Activated T-helper 2 cell treated with anti-CD3 and anti-CD28 coated beads, Interferon-gamma antibody, Interleukin-2, Interleukin-4, amounts not matched to agents 10 μg/mL and 5 μg/mL and 100 μg/mL, durations not matched to agents 14 hours and 24 hours and 36 hours (primary cell): Measurements from ENCODE around the gene GALNTL6. TPM values are rescaled to one million over a fixed set of nuclear protein-coding genes. Genes with fewer than 3 reads are reported as not detected.
"Not testable (repeated sequence)": the region's sequence is repeated elsewhere in the genome, so short reads cannot be mapped to it uniquely, and the experiment has no call there.

Source experiments
- DNase-seq: peaks from one replicate; pipeline ENCODE4 v3.0.0; 2021; ENCODE audit warnings: low spot score
- H3K27ac Mint-ChIP-seq: one replicate; pipeline ENCODE4 v1.8.0; 2021; ENCODE audit warnings: mixed read lengths
- H3K27me3 Mint-ChIP-seq: one replicate; pipeline ENCODE4 v1.8.0; 2021; ENCODE audit warnings: low read depth, mixed read lengths
- H3K36me3 Mint-ChIP-seq: one replicate; pipeline ENCODE4 v1.8.0; 2021; ENCODE audit warnings: low read depth, mixed read lengths
- H3K4me1 Mint-ChIP-seq: one replicate; pipeline ENCODE4 v1.8.0; 2021; ENCODE audit warnings: low read depth, mixed read lengths
- H3K4me3 Mint-ChIP-seq: one replicate; pipeline ENCODE4 v1.8.0; 2021; ENCODE audit warnings: low read depth, mild to moderate bottlenecking, moderate library complexity, mixed read lengths
- H3K9me3 Mint-ChIP-seq: one replicate; pipeline ENCODE4 v1.8.0; 2021; ENCODE audit warnings: mixed read lengths
- intact Hi-C: fragments of 100-400 bp; cut with micrococcal nuclease; formaldehyde crosslinking; loops from one replicate; pipeline ENCODE4 v1.15.1; 2023
- total RNA-seq: library from RNA; stranded (reverse); gene quantifications from 2 replicates; pipeline ENCODE4 v1.2.3, GENCODE V29; 2022

GALNTL6 gene
- total RNA-seq, 1 donor from 2014 or later: not detected

- H3K36me3 Mint-ChIP-seq: no peaks in the 10 kb centered on the region
- intact Hi-C loops: no loop called here
Observed at GRCh38 chr4:172975651-172976229, 1162.5 kb downstream of the GALNTL6 start.

GRCh38 chr4:172977491-172978041 lies 1164.4 kb downstream of the GALNTL6 start:
- H3K36me3 Mint-ChIP-seq, H3K4me3 Mint-ChIP-seq, H3K9me3 Mint-ChIP-seq, H3K27me3 Mint-ChIP-seq, intact Hi-C loops, H3K27ac Mint-ChIP-seq, H3K4me1 Mint-ChIP-seq, DNase-seq: not testable (repeated sequence)

More at GRCh38 chr4:172975651-172976229, 1162.5 kb downstream of the GALNTL6 start:
- Mint-ChIP-seq H3K4me3 (no peak overlapping the region), H3K9me3 (no peaks in the 10 kb centered on the region), H3K27me3 (no peaks in the 10 kb centered on the region), H3K4me1 (no peaks in the 10 kb centered on the region), H3K27ac (no peak overlapping the region)
- DNase-seq: no peak

- Mint-ChIP-seq H3K4me3 (no peak overlapping the region), H3K36me3 (no peaks in the 10 kb centered on the region), H3K27me3 (no peaks in the 10 kb centered on the region), H3K4me1 (no peaks in the 10 kb centered on the region), H3K9me3 (no peaks in the 10 kb centered on the region), H3K27ac (no peak overlapping the region)
- DNase-seq: no peak
- intact Hi-C loops: no loop called here
Observed at GRCh38 chr4:172978848-172979247, 1165.6 kb downstream of the GALNTL6 start.

- H3K36me3 Mint-ChIP-seq: no peaks in the 10 kb centered on the region
- intact Hi-C loops: no loop called here
- no peaks in the 10 kb centered on the region for H3K4me1 Mint-ChIP-seq
- H3K27ac Mint-ChIP-seq: no peak overlapping the region
- no peak overlapping the region for H3K4me3 Mint-ChIP-seq
- H3K9me3 Mint-ChIP-seq: no peaks in the 10 kb centered on the region
- no peak for DNase-seq
- H3K27me3 Mint-ChIP-seq: no peaks in the 10 kb centered on the region
Observed at GRCh38 chr4:172979332-172979731, 1166.1 kb downstream of the GALNTL6 start.

- no peaks in the 10 kb centered on the region for H3K27me3 Mint-ChIP-seq
- no peaks in the 10 kb centered on the region for H3K4me1 Mint-ChIP-seq
- H3K36me3 Mint-ChIP-seq: no peaks in the 10 kb centered on the region
- intact Hi-C loops: no loop called here
- no peaks in the 10 kb centered on the region for H3K9me3 Mint-ChIP-seq
- DNase-seq: no peak
- no peak overlapping the region for H3K27ac Mint-ChIP-seq
- no peak overlapping the region for H3K4me3 Mint-ChIP-seq
Observed at GRCh38 chr4:172980219-172980618, 1167.0 kb downstream of the GALNTL6 start.

- Mint-ChIP-seq H3K4me1 (no peaks in the 10 kb centered on the region), H3K27me3 (no peaks in the 10 kb centered on the region)
Observed at GRCh38 chr4:172982151-172982590, 1169.0 kb downstream of the GALNTL6 start.

GRCh38 chr4:172983014-172983413 lies 1169.8 kb downstream of the GALNTL6 start:
- intact Hi-C loops: no loop called here
- no peaks in the 10 kb centered on the region for H3K36me3 Mint-ChIP-seq
- no peaks in the 10 kb centered on the region for H3K4me1 Mint-ChIP-seq
- no peak for DNase-seq
- no peaks in the 10 kb centered on the region for H3K27me3 Mint-ChIP-seq
- H3K9me3 Mint-ChIP-seq: no peaks in the 10 kb centered on the region
- no peak overlapping the region for H3K27ac Mint-ChIP-seq
- no peak overlapping the region for H3K4me3 Mint-ChIP-seq

More at GRCh38 chr4:172982151-172982590, 1169.0 kb downstream of the GALNTL6 start:
- intact Hi-C loops: no loop called here
- Mint-ChIP-seq H3K4me3 (no peak overlapping the region), H3K9me3 (no peaks in the 10 kb centered on the region), H3K27ac (no peak overlapping the region), H3K36me3 (no peaks in the 10 kb centered on the region)
- no peak for DNase-seq

GRCh38 chr4:172983631-172984030 lies 1170.4 kb downstream of the GALNTL6 start:
- no peak for DNase-seq
- Mint-ChIP-seq H3K4me3 (no peak overlapping the region), H3K9me3 (no peaks in the 10 kb centered on the region), H3K36me3 (no peaks in the 10 kb centered on the region), H3K27me3 (no peaks in the 10 kb centered on the region), H3K27ac (no peak overlapping the region), H3K4me1 (no peaks in the 10 kb centered on the region)
- intact Hi-C loops: no loop called here

GRCh38 chr4:172985552-172985951 lies 1172.3 kb downstream of the GALNTL6 start:
- intact Hi-C loops: no loop called here
- Mint-ChIP-seq H3K27ac (no peak overlapping the region), H3K36me3 (no peaks in the 10 kb centered on the region), H3K27me3 (no peaks in the 10 kb centered on the region), H3K4me1 (no peaks in the 10 kb centered on the region), H3K9me3 (no peaks in the 10 kb centered on the region), H3K4me3 (no peak overlapping the region)
- no peak for DNase-seq

- no peak overlapping the region for H3K4me3 Mint-ChIP-seq
- H3K36me3 Mint-ChIP-seq: no peaks in the 10 kb centered on the region
- no peaks in the 10 kb centered on the region for H3K27me3 Mint-ChIP-seq
- H3K27ac Mint-ChIP-seq: no peak overlapping the region
- no peaks in the 10 kb centered on the region for H3K4me1 Mint-ChIP-seq
- H3K9me3 Mint-ChIP-seq: no peaks in the 10 kb centered on the region
- intact Hi-C loops: no loop called here
- DNase-seq: no peak
Observed at GRCh38 chr4:172986114-172986513, 1172.9 kb downstream of the GALNTL6 start.

GRCh38 chr4:172989984-172990820 lies 1177.0 kb downstream of the GALNTL6 start:
- Mint-ChIP-seq H3K9me3 (no peaks in the 10 kb centered on the region), H3K36me3 (no peaks in the 10 kb centered on the region), H3K4me3 (no peak overlapping the region), H3K27me3 (no peaks in the 10 kb centered on the region), H3K4me1 (peaks cover 2% of the 10 kb centered on the region), H3K27ac (no peak overlapping the region)
- DNase-seq: no peak
- intact Hi-C loops: no loop called here

GRCh38 chr4:172992648-172993378 lies 1179.6 kb downstream of the GALNTL6 start:
- no peak overlapping the region for H3K4me3 Mint-ChIP-seq
- no peaks in the 10 kb centered on the region for H3K27me3 Mint-ChIP-seq
- intact Hi-C loops: no loop called here
- H3K4me1 Mint-ChIP-seq: peaks cover 8% of the 10 kb centered on the region
- no peaks in the 10 kb centered on the region for H3K9me3 Mint-ChIP-seq
- no peak for DNase-seq
- no peaks in the 10 kb centered on the region for H3K36me3 Mint-ChIP-seq
- no peak overlapping the region for H3K27ac Mint-ChIP-seq
